Muscle layer of duodenum (tissue), 2 donors: ENCODE data around the gene SDC3.
A peak's percentile ranks its signal among the peaks of the same experiment; 100 is the strongest.

ENCODE experiments used
- H3K27ac ChIP-seq: one replicate; pipeline ENCODE4 v1.7.0; 2013; ENCODE audit warnings: mild to moderate bottlenecking, low read length
- H3K27me3 ChIP-seq: one replicate; pipeline ENCODE4 v1.7.0; 2013; ENCODE audit warnings: low read depth, mild to moderate bottlenecking, control low read depth, low read length
- H3K36me3 ChIP-seq, 2 donors: one replicate each; pipeline ENCODE4 v1.7.0; 2013; ENCODE audit warnings: low read length in 2 of 2, control low read depth in 1 of 2, mild to moderate bottlenecking in 1 of 2; ENCODE audit not compliant: insufficient read depth in 2 of 2, control insufficient read depth in 1 of 2
- H3K4me1 ChIP-seq, 2 donors: one replicate each; pipeline ENCODE4 v1.7.0; 2013; ENCODE audit warnings: low read length in 2 of 2, mild to moderate bottlenecking in 2 of 2, control low read depth in 1 of 2, moderate library complexity in 1 of 2; ENCODE audit not compliant: insufficient read depth in 2 of 2, control insufficient read depth in 1 of 2
- H3K4me3 ChIP-seq, 2 donors: one replicate each; pipeline ENCODE4 v1.7.0; 2013; ENCODE audit warnings: low read length in 2 of 2, low read depth in 1 of 2, mild to moderate bottlenecking in 1 of 2
- H3K9me3 ChIP-seq, 2 donors: one replicate each; pipeline ENCODE4 v1.7.0; 2013; ENCODE audit warnings: low read length in 2 of 2, control low read depth in 1 of 2, mild to moderate bottlenecking in 1 of 2; ENCODE audit not compliant: control insufficient read depth in 1 of 2
- donor health status: healthy.

The SDC3 gene

GRCh38 chr1:30895382-30895943, 13.1 kb downstream of the SDC3 start:
- no peaks in the 10 kb centered on the region for H3K27me3 ChIP-seq
- no peak overlapping the region for H3K4me3 ChIP-seq
- no peaks in the 10 kb centered on the region for H3K9me3 ChIP-seq
- peaks cover 0 to 64% of the 10 kb centered on the region in 2 donors for H3K4me1 ChIP-seq
- no peaks in the 10 kb centered on the region for H3K36me3 ChIP-seq
- H3K27ac ChIP-seq = peak overlapping the region; percentile 54

GRCh38 chr1:30894508-30894973, 14.0 kb downstream of the SDC3 start:
- Histone ChIP-seq H3K36me3 (no peaks in the 10 kb centered on the region), H3K27me3 (no peaks in the 10 kb centered on the region), H3K9me3 (no peaks in the 10 kb centered on the region), H3K27ac (no peak overlapping the region), H3K4me1 (peaks cover 0 to 70% of the 10 kb centered on the region in 2 donors), H3K4me3 (no peak overlapping the region)

DNA sequence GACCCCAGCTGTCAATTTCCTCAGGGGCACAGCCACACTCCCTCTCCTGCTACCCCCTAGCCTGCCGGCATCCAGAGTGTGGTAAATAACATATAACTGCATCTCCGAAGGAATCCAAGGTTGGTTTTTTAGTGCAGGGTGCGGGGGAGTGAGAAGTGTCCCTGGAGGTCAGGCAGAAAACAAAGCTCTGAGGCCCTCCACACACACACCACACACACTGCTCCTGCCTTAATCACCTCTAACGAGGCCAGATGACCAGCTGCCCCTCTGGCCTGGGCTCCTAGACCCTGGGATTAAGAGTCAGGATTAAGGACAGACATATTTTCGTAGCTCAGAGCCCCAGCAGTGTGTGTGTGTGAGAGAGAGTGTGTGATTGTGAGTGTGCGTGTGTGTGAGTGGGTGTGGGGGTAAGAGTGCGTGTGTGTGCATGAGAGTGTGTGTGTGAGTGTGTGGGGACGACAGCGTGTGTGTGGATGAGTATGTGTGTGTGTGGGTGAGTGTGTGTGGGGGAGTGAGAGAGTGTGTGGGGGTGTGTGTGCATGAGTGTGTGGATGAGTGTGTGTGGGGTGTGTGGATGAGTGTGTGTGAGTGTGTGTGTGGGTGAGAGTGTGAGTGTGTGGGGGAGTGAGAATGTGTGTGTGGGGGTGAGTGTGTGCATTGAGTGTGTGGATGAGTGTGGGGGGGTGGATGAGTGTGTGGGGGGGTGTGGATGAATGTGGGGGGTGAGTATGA, 14.6 kb downstream of the SDC3 start:
- no peaks in the 10 kb centered on the region for H3K27me3 ChIP-seq
- no peaks in the 10 kb centered on the region for H3K36me3 ChIP-seq
- H3K9me3 ChIP-seq = no peaks in the 10 kb centered on the region
- no peak overlapping the region for H3K4me3 ChIP-seq
- peaks cover 0 to 76% of the 10 kb centered on the region in 2 donors for H3K4me1 ChIP-seq
- no peak overlapping the region for H3K27ac ChIP-seq

DNA sequence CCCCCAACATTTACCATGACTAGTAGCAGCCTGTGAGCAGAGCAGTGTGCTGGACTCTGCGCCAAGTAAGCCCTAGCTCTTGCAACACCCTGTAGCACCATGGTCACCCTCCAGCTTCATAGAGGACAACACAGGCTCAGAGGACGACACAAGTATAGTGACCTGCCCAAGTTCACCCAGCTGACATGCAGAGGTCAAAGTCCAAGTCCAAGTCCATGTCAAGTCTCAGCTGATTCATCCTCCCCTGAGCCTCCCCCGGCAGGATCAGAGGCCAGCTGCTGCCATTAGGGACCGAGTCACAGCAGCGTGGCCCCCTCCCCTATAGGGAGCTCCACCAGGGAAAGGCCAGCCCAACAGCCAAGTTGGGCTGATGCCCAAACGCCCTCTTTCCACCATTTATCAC, 15.9 kb downstream of the SDC3 start:
- Histone ChIP-seq H3K4me1 (peaks cover 0 to 78% of the 10 kb centered on the region in 2 donors), H3K4me3 (no peak overlapping the region), H3K27ac (no peak overlapping the region), H3K27me3 (no peaks in the 10 kb centered on the region), H3K9me3 (no peaks in the 10 kb centered on the region), H3K36me3 (no peaks in the 10 kb centered on the region)

DNA sequence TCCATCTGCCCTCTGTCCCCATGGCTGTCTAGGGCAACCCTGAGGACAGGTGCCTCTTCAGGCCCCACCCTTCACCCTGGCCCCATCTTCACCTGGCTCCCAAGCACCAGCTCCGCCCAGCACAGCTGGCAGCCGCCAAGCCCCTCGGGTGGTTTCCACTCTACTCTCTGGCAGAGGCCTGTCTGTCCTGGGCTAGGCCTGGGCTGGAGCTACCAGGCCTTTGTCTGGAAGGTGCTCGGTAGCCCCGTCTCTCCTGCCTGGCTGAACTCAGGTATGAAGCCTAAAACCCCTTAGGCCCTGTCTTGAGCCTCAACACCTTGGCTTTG, 17.4 kb downstream of the SDC3 start:
- Histone ChIP-seq H3K27ac (no peak overlapping the region), H3K4me3 (no peak overlapping the region), H3K4me1 (peaks cover 0 to 86% of the 10 kb centered on the region in 2 donors)

GRCh38 chr1:30890502-30891226, 17.9 kb downstream of the SDC3 start:
- Histone ChIP-seq H3K4me1 (peaks cover 0 to 87% of the 10 kb centered on the region in 2 donors), H3K27ac (no peak overlapping the region)

More for the DNA sequence above, 17.4 kb downstream of the SDC3 start:
- no peaks in the 10 kb centered on the region for H3K27me3 ChIP-seq
- H3K9me3 ChIP-seq = no peaks in the 10 kb centered on the region
- H3K36me3 ChIP-seq = no peaks in the 10 kb centered on the region

GRCh38 chr1:30889511-30889910, 19.0 kb downstream of the SDC3 start:
- H3K27me3 ChIP-seq = no peaks in the 10 kb centered on the region
- H3K27ac ChIP-seq = peak overlapping the region; percentile 58
- no peaks in the 10 kb centered on the region for H3K36me3 ChIP-seq
- no peaks in the 10 kb centered on the region for H3K9me3 ChIP-seq
- peaks cover 0 to 78% of the 10 kb centered on the region in 2 donors for H3K4me1 ChIP-seq
- H3K4me3 ChIP-seq = no peak overlapping the region

More at GRCh38 chr1:30890502-30891226, 17.9 kb downstream of the SDC3 start:
- no peaks in the 10 kb centered on the region for H3K27me3 ChIP-seq
- no peaks in the 10 kb centered on the region for H3K9me3 ChIP-seq
- no peak overlapping the region for H3K4me3 ChIP-seq
- H3K36me3 ChIP-seq = no peaks in the 10 kb centered on the region

DNA sequence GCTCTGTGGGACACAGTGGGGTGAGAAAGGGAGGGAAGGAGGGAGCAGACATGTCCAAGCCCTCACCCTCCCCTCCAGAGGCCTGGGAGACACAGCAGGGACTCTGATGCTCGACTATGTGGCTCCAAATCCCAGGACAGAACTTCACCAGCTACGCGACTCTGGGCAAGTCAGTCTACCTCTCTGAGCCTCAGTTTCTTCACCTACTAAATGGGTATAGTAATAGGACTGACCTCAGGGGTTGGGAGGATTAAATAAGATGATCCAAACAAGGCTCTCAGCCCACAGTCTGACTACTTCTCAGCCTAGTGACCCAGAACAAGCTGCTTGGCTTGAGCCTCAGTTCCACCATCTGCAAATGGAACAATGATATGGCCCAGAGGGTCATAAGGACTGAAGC, 19.6 kb downstream of the SDC3 start:
- Histone ChIP-seq H3K4me1 (peaks cover 0 to 80% of the 10 kb centered on the region in 2 donors), H3K27me3 (no peaks in the 10 kb centered on the region), H3K4me3 (peak overlapping the region in 1 of 2 donors; percentile 43), H3K36me3 (no peaks in the 10 kb centered on the region), H3K27ac (peak overlapping the region; percentile 58), H3K9me3 (no peaks in the 10 kb centered on the region)

DNA sequence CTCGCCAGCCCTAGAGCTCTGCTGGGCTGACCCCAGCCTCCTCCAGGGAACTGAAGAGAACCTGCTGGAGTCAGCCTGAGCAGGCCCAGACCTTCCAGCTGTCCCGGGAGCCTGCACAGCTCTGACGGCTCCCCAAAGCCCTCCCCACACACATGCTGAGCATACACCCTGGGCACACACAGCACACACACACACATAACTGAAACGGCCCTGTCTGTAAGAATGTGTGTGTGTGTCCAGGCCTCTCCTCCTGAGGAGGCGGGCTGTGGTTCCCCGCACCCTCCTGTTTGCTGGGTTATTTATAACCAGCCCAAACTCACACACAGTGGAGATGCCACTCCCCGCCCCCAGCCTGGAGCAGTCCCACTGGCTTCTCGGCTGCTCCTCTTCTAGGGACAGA, 20.2 kb downstream of the SDC3 start:
- no peaks in the 10 kb centered on the region for H3K27me3 ChIP-seq
- peaks cover 0 to 81% of the 10 kb centered on the region in 2 donors for H3K4me1 ChIP-seq
- H3K27ac ChIP-seq = peak overlapping the region; percentile 58
- H3K36me3 ChIP-seq = no peaks in the 10 kb centered on the region
- H3K9me3 ChIP-seq = no peaks in the 10 kb centered on the region
- H3K4me3 ChIP-seq = peak overlapping the region in 1 of 2 donors; percentile 43

- Histone ChIP-seq H3K9me3 (no peaks in the 10 kb centered on the region), H3K4me3 (peak overlapping the region in 1 of 2 donors; percentile 43), H3K36me3 (no peaks in the 10 kb centered on the region), H3K27me3 (no peaks in the 10 kb centered on the region), H3K27ac (peak overlapping the region; percentile 58), H3K4me1 (peaks cover 0 to 85% of the 10 kb centered on the region in 2 donors)
Observed at GRCh38 chr1:30887485-30888315, 20.9 kb downstream of the SDC3 start.
